ACC112 (cell line): ENCODE measurements around the gene PRAC1.

Experiments
- H2AFZ ChIP-seq: fragments of 200-600 bp; sonication (generic); one replicate; pipeline ENCODE4 v1.6.0; 2017; ENCODE audit warnings: antibody characterized with exemption, low read length; ENCODE audit not compliant: unreplicated experiment
- H3K27ac ChIP-seq: fragments of 200-600 bp; sonication (generic); 2 replicates; pipeline ENCODE4 v1.5.1; 2014; ENCODE audit warnings: low read depth, mild to moderate bottlenecking, antibody characterized with exemption, low read length, moderate library complexity
- H3K27me3 ChIP-seq: fragments of 200-600 bp; sonication (generic); 2 replicates; pipeline ENCODE4 v1.6.1; 2014; ENCODE audit warnings: mild to moderate bottlenecking, antibody characterized with exemption, low read length, moderate library complexity, mixed read lengths; ENCODE audit not compliant: insufficient read depth
- H3K36me3 ChIP-seq: fragments of 200-600 bp; sonication (generic); 2 replicates; pipeline ENCODE4 v1.6.1; 2016; ENCODE audit warnings: mild to moderate bottlenecking, antibody characterized with exemption, low read length, moderate library complexity, mixed read lengths; ENCODE audit not compliant: insufficient read depth
- H3K4me1 ChIP-seq: fragments of 200-600 bp; sonication (generic); one replicate; pipeline ENCODE4 v1.6.1; 2016; ENCODE audit warnings: low read length, mixed read lengths; ENCODE audit not compliant: insufficient read depth, unreplicated experiment, control insufficient read depth
- H3K4me3 ChIP-seq: fragments of 200-600 bp; sonication (generic); 2 replicates; pipeline ENCODE4 v1.5.1; 2014; ENCODE audit warnings: mild to moderate bottlenecking, low read depth, low read length
- H3K79me2 ChIP-seq: fragments of 200-600 bp; sonication (generic); one replicate; pipeline ENCODE4 v1.6.0; 2016; ENCODE audit warnings: low read length; ENCODE audit not compliant: control insufficient read depth, unreplicated experiment, insufficient read depth

Gene PRAC1

GRCh38 chr17:48754500-48755261 is 32.4 kb upstream of the PRAC1 start:
- no peaks in the 10 kb centered on the region for H3K79me2 ChIP-seq
- no peak overlapping the region for H3K27ac ChIP-seq
- peaks cover 92% of the 10 kb centered on the region for H3K27me3 ChIP-seq
- peak overlapping the region; percentile 23; the same call in 1 of the 2 replicates for H3K4me3 ChIP-seq
- H2AFZ ChIP-seq = no peak overlapping the region
- no peaks in the 10 kb centered on the region for H3K36me3 ChIP-seq
- peaks cover 9% of the 10 kb centered on the region for H3K4me1 ChIP-seq

GRCh38 chr17:48753794-48754499 is 31.6 kb upstream of the PRAC1 start:
- peak overlapping the region; percentile 23; the same call in 1 of the 2 replicates for H3K4me3 ChIP-seq
- peaks cover 93% of the 10 kb centered on the region for H3K27me3 ChIP-seq
- H3K36me3 ChIP-seq = no peaks in the 10 kb centered on the region
- no peak overlapping the region for H3K27ac ChIP-seq
- no peak overlapping the region for H2AFZ ChIP-seq
- H3K79me2 ChIP-seq = no peaks in the 10 kb centered on the region
- peaks cover 9% of the 10 kb centered on the region for H3K4me1 ChIP-seq

- H3K27me3 ChIP-seq = peaks cover 99% of the 10 kb centered on the region
- no peaks in the 10 kb centered on the region for H3K79me2 ChIP-seq
- no peak overlapping the region for H3K27ac ChIP-seq
- no peak overlapping the region for H2AFZ ChIP-seq
- H3K4me1 ChIP-seq = peaks cover 9% of the 10 kb centered on the region
- H3K4me3 ChIP-seq = no peak overlapping the region
- no peaks in the 10 kb centered on the region for H3K36me3 ChIP-seq
Measured at GRCh38 chr17:48752399-48753288, 30.3 kb upstream of the PRAC1 start.

GRCh38 chr17:48751733-48752398 is 29.5 kb upstream of the PRAC1 start:
- Histone ChIP-seq H3K27me3 (peaks cover 99% of the 10 kb centered on the region), H3K4me3 (no peak overlapping the region), H2AFZ (no peak overlapping the region), H3K4me1 (peaks cover 9% of the 10 kb centered on the region), H3K36me3 (no peaks in the 10 kb centered on the region), H3K79me2 (no peaks in the 10 kb centered on the region), H3K27ac (no peak overlapping the region)

- Histone ChIP-seq H2AFZ (no peak overlapping the region), H3K4me1 (peaks cover 9% of the 10 kb centered on the region), H3K27ac (no peak overlapping the region), H3K4me3 (no peak overlapping the region), H3K79me2 (no peaks in the 10 kb centered on the region), H3K27me3 (peaks cover 100% of the 10 kb centered on the region), H3K36me3 (no peaks in the 10 kb centered on the region)
Measured at GRCh38 chr17:48751172-48751571, 28.9 kb upstream of the PRAC1 start.

GRCh38 chr17:48749621-48750553 is 27.6 kb upstream of the PRAC1 start:
- H2AFZ ChIP-seq = no peak overlapping the region

GRCh38 chr17:48748718-48749566 is 26.6 kb upstream of the PRAC1 start:
- peaks cover 8% of the 10 kb centered on the region for H3K4me1 ChIP-seq
- H3K79me2 ChIP-seq = no peaks in the 10 kb centered on the region
- no peak overlapping the region for H3K27ac ChIP-seq
- no peak overlapping the region for H3K4me3 ChIP-seq
- no peaks in the 10 kb centered on the region for H3K36me3 ChIP-seq
- H2AFZ ChIP-seq = no peak overlapping the region
- peaks cover 100% of the 10 kb centered on the region for H3K27me3 ChIP-seq

More at GRCh38 chr17:48749621-48750553, 27.6 kb upstream of the PRAC1 start:
- Histone ChIP-seq H3K4me1 (peaks cover 9% of the 10 kb centered on the region), H3K27me3 (peaks cover 100% of the 10 kb centered on the region), H3K4me3 (no peak overlapping the region), H3K27ac (no peak overlapping the region), H3K79me2 (no peaks in the 10 kb centered on the region), H3K36me3 (no peaks in the 10 kb centered on the region)

GRCh38 chr17:48747445-48748363 is 25.4 kb upstream of the PRAC1 start:
- no peak overlapping the region for H3K4me3 ChIP-seq

More at GRCh38 chr17:48747445-48748363, 25.4 kb upstream of the PRAC1 start:
- Histone ChIP-seq H3K36me3 (no peaks in the 10 kb centered on the region), H3K4me1 (no peaks in the 10 kb centered on the region), H3K27me3 (peaks cover 100% of the 10 kb centered on the region), H3K79me2 (no peaks in the 10 kb centered on the region), H2AFZ (no peak overlapping the region), H3K27ac (no peak overlapping the region)
